PFSK-1 (cell line): ENCODE results near the gene TCF4.

Source experiments
- FOXP2 ChIP-seq: optimal IDR thresholded peaks from 2 replicates; pipeline ENCODE3; 2011; ENCODE audit warnings: borderline replicate concordance, control low read depth, inconsistent platforms; ENCODE audit not compliant: insufficient read depth; ENCODE audit errors: extremely low read length, extremely low read depth
- POLR2AphosphoS5 ChIP-seq: IDR thresholded peaks from 2 replicates; pipeline ENCODE4 v1.6.1; 2012; ENCODE audit warnings: low read depth, mild to moderate bottlenecking, control low read depth, low read length, moderate library complexity
- REST ChIP-seq, 2 experiments: IDR thresholded peaks; 2 replicates each; pipeline versions ENCODE4 v1.6.1 to v1.8.0; 2011 to 2012; ENCODE audit warnings: low read depth in 2 of 2, low read length in 2 of 2, control low read depth in 1 of 2, inconsistent platforms in 1 of 2, mild to moderate bottlenecking in 1 of 2, moderate library complexity in 1 of 2; ENCODE audit not compliant: insufficient read depth in 1 of 2
- SIN3A ChIP-seq: IDR thresholded peaks from 2 replicates; pipeline ENCODE4 v1.6.1; 2012; ENCODE audit warnings: mild to moderate bottlenecking, low read length, moderate library complexity, borderline replicate concordance; ENCODE audit not compliant: insufficient read depth
- TAF1 ChIP-seq: IDR thresholded peaks from 2 replicates; pipeline ENCODE4 v1.6.1; 2012; ENCODE audit warnings: low read length, control low read depth, borderline replicate concordance; ENCODE audit not compliant: insufficient read depth

Gene TCF4

GRCh38 chr18:55226044-55226443, 361.9 kb downstream of the TCF4 start:
- TF ChIP-seq SIN3A, result no peak
- TF ChIP-seq TAF1, result no peak
- TF ChIP-seq FOXP2, result no peak
- TF ChIP-seq POLR2AphosphoS5, result no peak
- no peak for TF ChIP-seq REST (IDR thresholded peaks at IDR 0.05; ENCODE audit: insufficient read depth in 1 of 2, low read depth in 2 of 2, low read length in 2 of 2)

GRCh38 chr18:55224086-55224625, 363.8 kb downstream of the TCF4 start:
- no peak for TF ChIP-seq FOXP2
- no peak for TF ChIP-seq SIN3A
- TF ChIP-seq POLR2AphosphoS5, result no peak

- TF ChIP-seq REST (IDR thresholded peaks at IDR 0.05; ENCODE audit: insufficient read depth in 1 of 2, low read depth in 2 of 2, low read length in 2 of 2), result no peak
- no peak for TF ChIP-seq SIN3A
- no peak for TF ChIP-seq TAF1
- no peak for TF ChIP-seq FOXP2
- no peak for TF ChIP-seq POLR2AphosphoS5
These were observed 366.4 kb downstream of the TCF4 start for GRCh38 chr18:55221622-55222021.

GRCh38 chr18:55220523-55220922, 367.5 kb downstream of the TCF4 start:
- TF ChIP-seq REST (IDR thresholded peaks at IDR 0.05; ENCODE audit: insufficient read depth in 1 of 2, low read depth in 2 of 2, low read length in 2 of 2), result no peak
- TF ChIP-seq SIN3A, result no peak
- no peak for TF ChIP-seq FOXP2
- no peak for TF ChIP-seq POLR2AphosphoS5
- TF ChIP-seq TAF1, result no peak

GRCh38 chr18:55219823-55220222, 368.2 kb downstream of the TCF4 start:
- TF ChIP-seq POLR2AphosphoS5, result no peak

GRCh38 chr18:55219059-55219458, 368.9 kb downstream of the TCF4 start:
- TF ChIP-seq SIN3A, result no peak
- TF ChIP-seq POLR2AphosphoS5, result no peak
- no peak for TF ChIP-seq TAF1
- TF ChIP-seq REST (IDR thresholded peaks at IDR 0.05; ENCODE audit: insufficient read depth in 1 of 2, low read depth in 2 of 2, low read length in 2 of 2), result no peak
- no peak for TF ChIP-seq FOXP2
